Pancreas (tissue), 10 donors: ENCODE data around the gene ECHS1. TPM values are rescaled to one million over a fixed set of nuclear protein-coding genes. Genes with fewer than 3 reads are reported as not detected.

Source experiments
- ATAC-seq, 4 donors: fragments of 200-7000 bp; cut with Tn5 transposase; one replicate each; pipeline versions ENCODE4 v1.8.0 to v1.9.1; 2020; ENCODE audit warnings: mild to moderate bottlenecking in 4 of 4, moderate library complexity in 4 of 4
- DNase-seq, 6 donors: peaks; one replicate each; pipeline ENCODE4 v3.0.0-alpha.2; 2020
- FAIRE-seq: peaks from 2 replicates; lab custom pipeline; 2012; peaks lifted over from hg19 to GRCh38; lab: Jason Lieb, UNC
- H3K27ac ChIP-seq, 4 donors: fragments of 200-600 bp; sonication (generic); 1 replicate in 3 of 4; 2 replicates in 1 of 4; pipeline versions ENCODE4 v1.5.0 to v1.8.0; 2020
- H3K27me3 ChIP-seq, 4 donors: fragments of 200-600 bp; one replicate each; pipeline ENCODE4 v1.8.0; 2021
- H3K36me3 ChIP-seq, 3 donors: fragments of 200-600 bp; sonication (generic) in 1 of 3; one replicate each; pipeline versions ENCODE4 v1.5.0 to v1.8.0; 2020 to 2021
- H3K4me1 ChIP-seq, 3 donors: fragments of 200-600 bp; one replicate each; pipeline ENCODE4 v1.8.0; 2021
- H3K4me3 ChIP-seq, 4 donors: fragments of 200-600 bp; sonication (generic) in 2 of 4; one replicate each; pipeline versions ENCODE4 v1.5.0 to v1.8.0; 2020 to 2021
- H3K9me3 ChIP-seq, 4 donors: fragments of 200-600 bp; one replicate each; pipeline ENCODE4 v1.8.0; 2021
- CTCF ChIP-seq, 4 donors: fragments of 200-600 bp; sonication (generic) in 3 of 4; IDR thresholded peaks; one replicate each; pipeline versions ENCODE4 v1.5.0 to v1.8.0; 2021; ENCODE audit warnings: antibody characterized with exemption in 4 of 4
- WGBS, 2 donors: extraction: QIAGEN DNeasy Blood & Tissue Kit; methylation state at CpG; one replicate each; pipeline ENCODE4 v1.1.7; 2013; 5-methylcytosine and 5-hydroxymethylcytosine counted together
- intact Hi-C, 3 donors: fragments of 100-400 bp; cut with DNase I; formaldehyde crosslinking; loops; one replicate each; pipeline versions ENCODE4 v1.11.1 to v1.14.2; 2022
- polyA plus RNA-seq, 2 donors: library from polyadenylated mRNA; stranded (reverse); fragments of 200-250 nt; gene quantifications; one replicate each; pipeline ENCODE4 v1.2.3, GENCODE V29; 2013
- total RNA-seq, 6 donors: library from RNA; stranded (reverse); fragmentation: NEBNext Ultra II Directional in 4 of 6; extraction: Animal tissue kit (Norgen Biotek cat#: 25700) in 4 of 6; gene quantifications; one replicate each; pipeline versions ENCODE4 v1.2.1 to v1.2.4, GENCODE V29; 2021 to 2023
- donor health status: healthy with polysubstance abuse.
- donor health status: DM: no; HTN: no; CAD: no; lungs with moderate emphysema.
- donor health status: DM: no; HTN: no; CAD: no.
- donor health status: control.
- donor health status: control.
- donor health status: Bipolar disorder and iron deficiency.
- donor health status: DM: yes; HTN: yes; CAD: no.
- donor health status: DM: no; HTN: no; CAD: no.
- donor health status: DM: no; HTN: no; CAD: no.
- donor health status: DM: yes; HTN: yes; CAD: no.

Gene ECHS1
- total and polyA plus RNA-seq, 8 donors: 32.4 to 69.2 (median 37.8) TPM

GRCh38 chr10:133341983-133342382 lies 31.2 kb downstream of the ECHS1 start:
- Histone ChIP-seq H3K36me3 (no peaks in the 10 kb centered on the region), H3K27ac (no peak overlapping the region), H3K4me1 (no peaks in the 10 kb centered on the region), H3K4me3 (no peak overlapping the region), H3K27me3 (peaks cover 0 to 5% (median 2%) of the 10 kb centered on the region in 4 donors), H3K9me3 (no peaks in the 10 kb centered on the region)
- intact Hi-C loops: no loop called here
- no peak for TF ChIP-seq CTCF (IDR thresholded peaks at IDR 0.05)
- DNase-seq (no peak), ATAC-seq (no peak), FAIRE-seq (no peak)
- WGBS, 2 donors: 72 to 79% methylated on average over 4 of the region's 4 CpGs

- no peak for ATAC-seq
- TF ChIP-seq CTCF (IDR thresholded peaks at IDR 0.05): no peak
- no peaks in the 10 kb centered on the region for H3K9me3 ChIP-seq
- DNase-seq: no peak
- peaks cover 0 to 15% (median 6%) of the 10 kb centered on the region in 3 donors for H3K4me1 ChIP-seq
- intact Hi-C loops: no loop called here
- H3K36me3 ChIP-seq: no peaks in the 10 kb centered on the region
- no peak overlapping the region for H3K4me3 ChIP-seq
- 73 to 88% methylated on average over 13 of the region's 13 CpGs for WGBS, 2 donors
- peaks cover 0 to 20% (median 8%) of the 10 kb centered on the region in 4 donors for H3K27me3 ChIP-seq
- no peak for FAIRE-seq
- H3K27ac ChIP-seq: no peak overlapping the region
These were observed 33.3 kb downstream of the ECHS1 start for GRCh38 chr10:133339708-133340380.

- no peak for FAIRE-seq
- Histone ChIP-seq H3K27ac (no peak overlapping the region), H3K36me3 (no peaks in the 10 kb centered on the region), H3K4me1 (peaks cover 0 to 15% (median 6%) of the 10 kb centered on the region in 3 donors), H3K27me3 (peaks cover 0 to 19% (median 9%) of the 10 kb centered on the region in 4 donors), H3K4me3 (no peak overlapping the region), H3K9me3 (no peaks in the 10 kb centered on the region)
- no peak for DNase-seq
- WGBS, 2 donors: 70 to 80% methylated on average over 10 of the region's 10 CpGs
- TF ChIP-seq CTCF (IDR thresholded peaks at IDR 0.05): no peak
- no peak for ATAC-seq
- intact Hi-C loops: no loop called here
These were observed 34.8 kb downstream of the ECHS1 start for GRCh38 chr10:133338080-133339071.

GRCh38 chr10:133337370-133337725 lies 35.8 kb downstream of the ECHS1 start:
- FAIRE-seq: no peak

More at GRCh38 chr10:133337370-133337725, 35.8 kb downstream of the ECHS1 start:
- peaks cover 0 to 19% (median 8%) of the 10 kb centered on the region in 4 donors for H3K27me3 ChIP-seq
- H3K9me3 ChIP-seq: no peaks in the 10 kb centered on the region
- no peak overlapping the region for H3K4me3 ChIP-seq
- 66 to 79% methylated on average over 3 of the region's 3 CpGs for WGBS, 2 donors
- H3K27ac ChIP-seq: no peak overlapping the region
- DNase-seq (no peak), ATAC-seq (no peak)
- no peaks in the 10 kb centered on the region for H3K36me3 ChIP-seq
- H3K4me1 ChIP-seq: peaks cover 0 to 15% (median 6%) of the 10 kb centered on the region in 3 donors
- TF ChIP-seq CTCF (IDR thresholded peaks at IDR 0.05): no peak
- intact Hi-C loops: no loop called here
